NCI-H2227 treated with DMSO at 0.1 percent for 48 hours (cell line): ENCODE measurements around the gene PHF11.

ENCODE experiments used
- DNase-seq: peaks from one replicate; lab custom pipeline; 2025; lab: John Stamatoyannopoulos, UW

The PHF11 gene

GRCh38 chr13:49498206-49498605, 2.5 kb downstream of the PHF11 start:
- DNase-seq, result no peak

GRCh38 chr13:49499889-49500660, 4.3 kb downstream of the PHF11 start:
- no peak for DNase-seq

- DNase-seq, result no peak
These were observed 7.2 kb downstream of the PHF11 start for GRCh38 chr13:49502954-49503353.

- no peak for DNase-seq
These were observed 8.2 kb downstream of the PHF11 start for GRCh38 chr13:49503951-49504350.

GRCh38 chr13:49512578-49512977, 16.8 kb downstream of the PHF11 start:
- no peak for DNase-seq

- no peak for DNase-seq
These were observed 20.7 kb downstream of the PHF11 start for GRCh38 chr13:49516467-49516866.

GRCh38 chr13:49517461-49517860, 21.7 kb downstream of the PHF11 start:
- no peak for DNase-seq

- no peak for DNase-seq
These were observed 25.5 kb downstream of the PHF11 start for GRCh38 chr13:49521224-49521623.

- DNase-seq, result no peak
These were observed 29.2 kb downstream of the PHF11 start for GRCh38 chr13:49524740-49525501.

GRCh38 chr13:49527123-49527522, 31.4 kb downstream of the PHF11 start:
- no peak for DNase-seq

GRCh38 chr13:49528161-49528560, 32.4 kb downstream of the PHF11 start:
- DNase-seq, result no peak

GRCh38 chr13:49530457-49530856, 34.7 kb downstream of the PHF11 start:
- DNase-seq, result no peak

GRCh38 chr13:49532593-49532992, 36.8 kb downstream of the PHF11 start:
- DNase-seq, result no peak

- DNase-seq, result no peak
These were observed 37.3 kb downstream of the PHF11 start for GRCh38 chr13:49533011-49533410.

GRCh38 chr13:49533591-49534269, 38.0 kb downstream of the PHF11 start:
- no peak for DNase-seq

- no peak for DNase-seq
These were observed 40.6 kb downstream of the PHF11 start for GRCh38 chr13:49536144-49536873.

GRCh38 chr13:49538404-49538803, 42.7 kb downstream of the PHF11 start:
- DNase-seq, result no peak

GRCh38 chr13:49539313-49539712, 43.6 kb downstream of the PHF11 start:
- no peak for DNase-seq

- no peak for DNase-seq
These were observed 44.0 kb downstream of the PHF11 start for GRCh38 chr13:49539746-49540145.

GRCh38 chr13:49540552-49540951, 44.8 kb downstream of the PHF11 start:
- no peak for DNase-seq

- no peak for DNase-seq
These were observed 47.9 kb downstream of the PHF11 start for GRCh38 chr13:49543656-49544055.

GRCh38 chr13:49545661-49546060, 49.9 kb downstream of the PHF11 start:
- no peak for DNase-seq
